GM08714 (cell line): ENCODE data around the gene NMT1.

Experiments
- H3K4me3 ChIP-seq: fragments of 200-500 bp; sonication (Bioruptor generic); 2 replicates; pipeline ENCODE4 v1.5.1; 2014; ENCODE audit warnings: mild to moderate bottlenecking, low read length, inconsistent platforms
- ZNF274 ChIP-seq: IDR thresholded peaks from 2 replicates; pipeline ENCODE4 v1.6.1; 2012; ENCODE audit warnings: mild to moderate bottlenecking, low read depth, low read length

NMT1 gene

GRCh38 chr17:45029758-45030423 lies 31.2 kb upstream of the NMT1 start:
- no peak for TF ChIP-seq ZNF274
- H3K4me3 ChIP-seq: no peak overlapping the region

- no peak overlapping the region for H3K4me3 ChIP-seq
- TF ChIP-seq ZNF274: no peak
Measured at GRCh38 chr17:45030733-45031132, 30.4 kb upstream of the NMT1 start.

GRCh38 chr17:45031231-45032173 lies 29.6 kb upstream of the NMT1 start:
- H3K4me3 ChIP-seq: no peak overlapping the region
- no peak for TF ChIP-seq ZNF274

GRCh38 chr17:45032174-45032541 lies 29.0 kb upstream of the NMT1 start:
- H3K4me3 ChIP-seq: no peak overlapping the region
- TF ChIP-seq ZNF274: no peak

GRCh38 chr17:45034599-45034998 lies 26.5 kb upstream of the NMT1 start:
- no peak for TF ChIP-seq ZNF274
- no peak overlapping the region for H3K4me3 ChIP-seq

GRCh38 chr17:45035848-45036247 lies 25.3 kb upstream of the NMT1 start:
- H3K4me3 ChIP-seq: no peak overlapping the region
- TF ChIP-seq ZNF274: no peak

- no peak for TF ChIP-seq ZNF274
- no peak overlapping the region for H3K4me3 ChIP-seq
Measured at GRCh38 chr17:45036691-45037090, 24.4 kb upstream of the NMT1 start.

- TF ChIP-seq ZNF274: no peak
- H3K4me3 ChIP-seq: no peak overlapping the region
Measured at GRCh38 chr17:45038728-45039634, 22.1 kb upstream of the NMT1 start.

- H3K4me3 ChIP-seq: no peak overlapping the region
- no peak for TF ChIP-seq ZNF274
Measured at GRCh38 chr17:45040459-45040858, 20.7 kb upstream of the NMT1 start.

GRCh38 chr17:45042346-45043120 lies 18.6 kb upstream of the NMT1 start:
- no peak for TF ChIP-seq ZNF274
- no peak overlapping the region; the same call in 1 of the 2 replicates for H3K4me3 ChIP-seq

- no peak for TF ChIP-seq ZNF274
- no peak overlapping the region for H3K4me3 ChIP-seq
Measured at GRCh38 chr17:45043813-45044540, 17.1 kb upstream of the NMT1 start.

GRCh38 chr17:45046537-45047125 lies 14.5 kb upstream of the NMT1 start:
- no peak overlapping the region for H3K4me3 ChIP-seq
- TF ChIP-seq ZNF274: no peak
